Calu3 (cell line): Measurements from ENCODE around the gene BAZ2A. TPM values are rescaled to one million over a fixed set of nuclear protein-coding genes. Genes with fewer than 3 reads are reported as not detected.

Experiments used
- BruUV-seq: library from RNA; stranded (reverse); fragments of 400-500 nt; replicated peaks from 2 replicates; lab custom pipeline; 2021; lab: Mats Ljungman, UMichigan
- CTCF ChIA-PET: fragments of 300-600 bp; sonication (Branson Sonifier 250); formaldehyde crosslinking; loops from one replicate; lab custom pipeline; 2022; ENCODE audit warnings: antibody characterized with exemption; lab: Charles Lee
- DNase-seq: peaks from one replicate; pipeline ENCODE4 v3.0.0; 2022
- H3K27ac Mint-ChIP-seq: one replicate; pipeline ENCODE4 v1.8.0; 2022; ENCODE audit warnings: mixed read lengths; ENCODE audit not compliant: unreplicated experiment
- H3K27me3 Mint-ChIP-seq: one replicate; pipeline ENCODE4 v1.8.0; 2022; ENCODE audit warnings: mixed read lengths; ENCODE audit not compliant: unreplicated experiment
- H3K36me3 Mint-ChIP-seq: one replicate; pipeline ENCODE4 v1.8.0; 2022; ENCODE audit warnings: mild to moderate bottlenecking, moderate library complexity, mixed read lengths; ENCODE audit not compliant: insufficient read depth, unreplicated experiment
- H3K4me1 Mint-ChIP-seq: one replicate; pipeline ENCODE4 v1.8.0; 2022; ENCODE audit warnings: mild to moderate bottlenecking, low read depth, mixed read lengths; ENCODE audit not compliant: unreplicated experiment
- H3K4me3 Mint-ChIP-seq: one replicate; pipeline ENCODE4 v1.8.0; 2022; ENCODE audit warnings: mild to moderate bottlenecking, low read depth, moderate library complexity, mixed read lengths; ENCODE audit not compliant: unreplicated experiment
- H3K9me3 Mint-ChIP-seq: one replicate; pipeline ENCODE4 v1.8.0; 2022; ENCODE audit warnings: low read depth, mixed read lengths; ENCODE audit not compliant: unreplicated experiment
- intact Hi-C: fragments of 100-400 bp; cut with micrococcal nuclease; formaldehyde crosslinking; loops from one replicate; pipeline ENCODE4 v1.10.0; 2022; ENCODE audit not compliant: unreplicated experiment
- total RNA-seq: library from RNA; stranded (reverse); gene quantifications from 2 replicates; pipeline ENCODE4 v1.2.3, GENCODE V29; 2022
- TF ChIP-seq, protein P1 (sequence below): fragments of 200-600 bp; IDR thresholded peaks from one replicate; pipeline ENCODE4 v1.8.0; 2022; ENCODE audit warnings: antibody characterized with exemption; ENCODE audit not compliant: unreplicated experiment

Gene BAZ2A
- total RNA-seq, 1 experiment from 2014 or later: 158 TPM

GRCh38 chr12:56628671-56629458 lies 1.3 kb downstream of the BAZ2A start:
- TF ChIP-seq, protein P1, sequence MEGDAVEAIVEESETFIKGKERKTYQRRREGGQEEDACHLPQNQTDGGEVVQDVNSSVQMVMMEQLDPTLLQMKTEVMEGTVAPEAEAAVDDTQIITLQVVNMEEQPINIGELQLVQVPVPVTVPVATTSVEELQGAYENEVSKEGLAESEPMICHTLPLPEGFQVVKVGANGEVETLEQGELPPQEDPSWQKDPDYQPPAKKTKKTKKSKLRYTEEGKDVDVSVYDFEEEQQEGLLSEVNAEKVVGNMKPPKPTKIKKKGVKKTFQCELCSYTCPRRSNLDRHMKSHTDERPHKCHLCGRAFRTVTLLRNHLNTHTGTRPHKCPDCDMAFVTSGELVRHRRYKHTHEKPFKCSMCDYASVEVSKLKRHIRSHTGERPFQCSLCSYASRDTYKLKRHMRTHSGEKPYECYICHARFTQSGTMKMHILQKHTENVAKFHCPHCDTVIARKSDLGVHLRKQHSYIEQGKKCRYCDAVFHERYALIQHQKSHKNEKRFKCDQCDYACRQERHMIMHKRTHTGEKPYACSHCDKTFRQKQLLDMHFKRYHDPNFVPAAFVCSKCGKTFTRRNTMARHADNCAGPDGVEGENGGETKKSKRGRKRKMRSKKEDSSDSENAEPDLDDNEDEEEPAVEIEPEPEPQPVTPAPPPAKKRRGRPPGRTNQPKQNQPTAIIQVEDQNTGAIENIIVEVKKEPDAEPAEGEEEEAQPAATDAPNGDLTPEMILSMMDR: no peak
- Mint-ChIP-seq H3K27me3 (no peaks in the 10 kb centered on the region), H3K4me3 (peak overlapping the region; percentile 98), H3K36me3 (peaks cover 71% of the 10 kb centered on the region), H3K27ac (peak overlapping the region; percentile 0), H3K4me1 (peaks cover 49% of the 10 kb centered on the region), H3K9me3 (no peaks in the 10 kb centered on the region)
- CTCF ChIA-PET: interaction anchor here (0.5 to 1.8 kb wide), 7 partner anchors 8 to 143 kb away, joined by 3 to 16 read pairs (median 5); partner anchors contain the start of gene PTGES3
- BruUV-seq: TSS peak; percentile 15
- peak; percentile 55 for DNase-seq
- intact Hi-C loops: no loop called here

DNA sequence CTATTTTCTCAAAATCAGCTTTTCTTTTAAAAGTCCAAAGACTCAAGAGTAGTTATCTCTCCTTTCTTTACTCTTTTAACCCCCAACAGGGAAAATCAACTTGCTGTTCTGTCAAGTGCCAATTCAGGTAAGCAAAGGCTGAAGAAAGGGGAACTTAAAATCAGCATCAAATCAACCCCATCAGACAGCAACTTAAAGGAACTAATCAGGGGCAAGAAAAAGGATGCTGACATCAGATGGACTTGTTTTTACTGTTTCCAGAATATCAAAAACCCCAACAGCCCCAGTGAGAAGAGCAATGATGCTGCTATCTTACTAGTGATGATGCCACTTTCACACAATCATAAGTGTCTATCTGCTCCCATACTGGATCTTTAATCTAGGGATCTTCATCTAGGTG lies 3.4 kb downstream of the BAZ2A start:
- Mint-ChIP-seq H3K4me1 (peaks cover 35% of the 10 kb centered on the region), H3K27ac (no peak overlapping the region), H3K36me3 (peaks cover 70% of the 10 kb centered on the region), H3K27me3 (no peaks in the 10 kb centered on the region), H3K4me3 (no peak overlapping the region), H3K9me3 (no peaks in the 10 kb centered on the region)
- intact Hi-C loops: no loop called here
- no peak for DNase-seq
- CTCF ChIA-PET: interaction anchor here (0.6 to 1.0 kb wide), 2 partner anchors 10 to 691 kb away, joined by 3 to 4 read pairs; no protein-coding TSS in a partner anchor
- TF ChIP-seq, protein P1: no peak
- BruUV-seq: TSS peak; percentile 2

- no peak for DNase-seq
- Mint-ChIP-seq H3K9me3 (no peaks in the 10 kb centered on the region), H3K27ac (no peak overlapping the region), H3K36me3 (peaks cover 53% of the 10 kb centered on the region), H3K4me3 (no peak overlapping the region), H3K4me1 (peaks cover 12% of the 10 kb centered on the region), H3K27me3 (no peaks in the 10 kb centered on the region)
- intact Hi-C loops: no loop called here
- no TSS peak for BruUV-seq
- TF ChIP-seq, protein P1: no peak
- CTCF ChIA-PET: no interaction called here
Observed at GRCh38 chr12:56622535-56622934, 7.6 kb downstream of the BAZ2A start.

GRCh38 chr12:56616925-56617324 lies 13.2 kb downstream of the BAZ2A start:
- DNase-seq: no peak
- no peaks in the 10 kb centered on the region for H3K4me1 Mint-ChIP-seq
- no peak overlapping the region for H3K4me3 Mint-ChIP-seq
- H3K9me3 Mint-ChIP-seq: no peaks in the 10 kb centered on the region
- H3K36me3 Mint-ChIP-seq: peaks cover 67% of the 10 kb centered on the region
- TF ChIP-seq, protein P1: no peak
- no TSS peak for BruUV-seq
- intact Hi-C loops: no loop called here
- CTCF ChIA-PET: no interaction called here
- H3K27me3 Mint-ChIP-seq: no peaks in the 10 kb centered on the region
- H3K27ac Mint-ChIP-seq: no peak overlapping the region
